NCI-H526 (cell line): Measurements from ENCODE around the gene EFNA2.
A peak's percentile ranks its signal among the peaks of the same experiment; 100 is the strongest.

ENCODE experiments used
- DNase-seq, 2 experiments: peaks; one replicate each; lab custom pipeline; 2025; lab: John Stamatoyannopoulos, UW

EFNA2 gene

GRCh38 chr19:1284293-1284978, 1.2 kb upstream of the EFNA2 start:
- no peak for DNase-seq

GRCh38 chr19:1284979-1285736, 515 bp upstream of the EFNA2 start:
- DNase-seq: no peak

DNA sequence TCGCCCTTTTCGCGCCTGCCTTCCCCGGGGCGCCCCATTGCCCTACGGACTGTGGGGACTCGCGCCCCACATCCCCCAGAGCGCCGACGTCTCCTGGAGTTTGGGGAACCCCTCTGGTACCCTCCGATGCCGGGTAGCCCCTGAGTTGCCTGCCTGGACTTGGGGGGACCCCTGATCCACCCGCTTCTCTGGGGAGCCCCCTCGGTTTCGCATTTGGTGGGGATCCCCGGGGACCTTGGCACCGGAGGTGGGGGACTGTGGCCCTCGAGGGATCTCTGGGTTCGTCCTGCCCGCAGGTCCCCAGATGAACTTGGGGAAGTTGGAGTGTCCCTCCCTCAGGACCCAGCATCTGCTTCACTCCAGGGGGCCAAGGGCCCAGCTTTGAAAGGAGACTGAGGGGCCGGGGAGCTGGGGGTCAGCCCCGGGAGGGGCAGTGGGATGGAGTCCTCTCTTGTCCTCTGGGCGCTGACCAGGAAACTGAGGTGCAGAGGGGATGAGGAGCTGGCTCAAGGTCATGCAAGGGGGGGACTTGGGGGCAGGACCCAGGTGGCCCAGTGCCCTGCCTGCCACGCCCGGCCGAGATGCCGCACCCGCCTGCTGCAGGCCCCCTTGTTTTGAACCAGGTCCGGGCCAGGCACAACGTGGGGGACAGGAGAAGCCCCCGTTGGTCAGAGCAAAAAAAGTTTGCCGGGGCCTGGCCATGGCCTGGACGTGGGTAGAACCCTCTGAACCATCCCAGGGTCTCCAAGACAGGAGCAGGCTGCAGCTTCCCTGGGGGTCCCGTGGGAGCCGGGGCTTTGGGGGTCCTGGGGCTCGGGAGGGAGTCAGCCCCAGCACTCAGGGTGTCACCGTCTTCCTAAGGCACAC, 1.0 kb downstream of the EFNA2 start:
- DNase-seq: no peak

DNA sequence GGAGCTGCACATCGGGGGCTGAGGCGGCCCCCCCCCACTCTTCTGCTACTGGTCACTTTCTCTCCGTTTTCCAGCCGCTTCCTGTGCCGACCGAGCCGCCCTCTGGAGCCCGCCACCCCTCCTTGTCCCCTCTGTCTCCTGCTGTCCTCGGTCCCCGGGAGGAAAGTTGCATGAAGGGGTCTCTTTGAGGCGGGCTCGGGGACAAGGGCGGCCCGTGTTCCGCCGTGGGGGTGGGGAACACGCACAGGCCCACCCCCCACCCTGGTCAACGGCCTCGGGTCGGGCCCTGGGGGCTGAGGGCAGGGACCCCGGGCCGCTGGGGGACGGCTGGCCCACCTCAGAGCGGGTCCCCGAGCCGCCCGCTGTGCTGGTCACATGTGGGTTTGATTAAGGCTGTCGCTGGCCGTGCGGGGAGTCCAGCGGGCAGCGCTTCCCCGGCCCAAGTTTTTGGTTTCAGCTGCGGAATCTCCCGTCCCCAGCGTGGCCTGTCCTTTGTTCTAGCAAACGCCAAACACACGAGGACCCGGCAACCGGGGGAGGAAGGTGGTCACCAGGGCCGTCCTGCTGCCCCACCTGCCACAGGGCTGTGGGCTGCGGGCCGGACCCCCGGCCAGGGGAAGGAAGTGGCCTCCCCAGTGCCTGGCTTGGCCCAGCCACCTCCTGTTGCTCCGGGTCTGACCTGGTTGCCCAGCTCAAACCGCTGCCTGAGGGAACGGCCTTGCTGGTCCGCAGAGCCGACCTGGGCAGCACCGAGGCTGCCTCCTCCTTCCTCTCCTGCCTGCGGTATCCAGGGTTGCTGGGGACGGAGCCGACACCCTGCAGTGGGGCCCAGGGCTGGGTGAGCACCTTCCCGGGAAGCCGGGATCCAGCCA, 1.9 kb downstream of the EFNA2 start:
- peak in 1 of 2 experiments; percentile 46 for DNase-seq

GRCh38 chr19:1288226-1288612, 2.5 kb downstream of the EFNA2 start:
- no peak for DNase-seq

- DNase-seq: no peak
These were observed 3.4 kb downstream of the EFNA2 start for GRCh38 chr19:1288833-1289685.

DNA sequence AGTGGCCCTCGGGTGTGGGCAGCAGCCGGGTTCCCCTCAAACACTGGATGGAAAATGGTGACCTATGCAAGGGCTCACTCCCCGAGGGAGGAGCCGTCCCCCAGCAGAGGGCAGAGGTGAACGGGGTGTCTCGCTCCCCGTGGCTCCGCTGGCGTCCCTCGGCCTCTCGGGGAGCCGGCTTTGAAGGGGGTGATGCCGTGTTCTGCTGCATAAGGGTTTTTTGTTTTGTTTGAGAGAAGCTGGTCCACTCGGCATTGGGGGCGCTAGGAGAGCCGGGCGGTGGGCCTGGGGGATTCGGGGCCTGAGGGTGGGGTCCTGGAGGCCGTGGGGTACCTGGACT, 4.0 kb downstream of the EFNA2 start:
- DNase-seq: no peak

GRCh38 chr19:1290196-1290702, 4.6 kb downstream of the EFNA2 start:
- no peak for DNase-seq

- DNase-seq: no peak
These were observed 5.3 kb downstream of the EFNA2 start for GRCh38 chr19:1290703-1291651.

GRCh38 chr19:1291761-1292418, 6.2 kb downstream of the EFNA2 start:
- DNase-seq: peak in 1 of 2 experiments; percentile 35

DNA sequence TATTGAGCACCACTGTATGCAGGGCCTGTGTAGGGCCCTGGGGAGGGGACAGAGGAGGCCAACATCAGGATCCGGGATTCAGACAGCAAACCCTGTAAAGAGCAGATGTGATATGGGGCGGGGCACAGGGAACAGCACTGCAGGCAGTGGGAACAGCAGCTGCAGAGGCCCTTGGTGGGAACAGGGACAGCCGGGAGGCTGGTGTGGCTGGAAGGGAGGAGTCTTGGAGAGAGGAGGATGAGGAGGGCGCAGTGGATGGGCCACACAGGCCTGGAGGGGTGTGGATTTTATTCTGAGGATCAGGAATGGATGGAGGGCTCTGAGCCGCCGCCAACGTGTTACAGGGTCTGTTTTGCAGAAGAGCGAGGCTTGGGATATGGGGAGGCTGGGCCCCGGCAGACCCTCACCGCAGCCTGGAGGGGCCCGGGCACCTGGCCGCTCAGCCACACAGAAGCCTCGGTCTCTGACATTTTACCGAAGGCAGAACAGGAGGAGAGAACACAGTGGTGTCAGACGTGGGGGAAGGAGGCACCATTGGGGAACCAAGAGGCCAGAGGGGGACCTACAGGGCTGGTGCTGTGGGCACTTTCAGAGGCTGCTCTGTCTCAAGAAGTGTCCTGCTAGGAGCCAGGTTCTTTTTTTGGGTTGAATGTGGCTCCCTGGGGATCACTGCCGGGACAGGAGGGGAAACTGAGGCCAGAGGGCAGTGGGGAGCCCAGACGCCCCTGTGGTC, 6.9 kb downstream of the EFNA2 start:
- DNase-seq: no peak

GRCh38 chr19:1293782-1294604, 8.3 kb downstream of the EFNA2 start:
- no peak for DNase-seq

DNA sequence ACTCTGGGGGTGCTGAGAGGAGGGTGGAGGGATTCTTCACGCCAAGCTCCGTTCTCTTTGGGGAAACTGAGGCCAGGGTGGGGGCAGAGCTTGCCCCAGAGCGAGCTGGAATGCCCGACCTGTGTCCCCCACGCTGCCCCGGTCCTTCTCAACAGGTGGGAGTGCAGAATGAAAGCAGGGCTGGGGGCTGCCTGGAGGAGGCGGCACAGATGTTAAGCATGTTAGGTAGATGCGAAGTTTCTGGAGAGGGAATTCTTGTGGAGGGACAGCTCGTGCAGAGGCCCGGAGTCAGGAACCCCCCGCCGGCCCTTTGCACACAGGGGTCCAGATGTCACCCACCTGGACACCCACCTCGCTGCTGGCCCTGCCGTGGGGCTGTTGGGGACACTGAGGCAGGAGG, 9.0 kb downstream of the EFNA2 start:
- no peak for DNase-seq

- no peak for DNase-seq
These were observed 9.7 kb downstream of the EFNA2 start for GRCh38 chr19:1295169-1296012.

GRCh38 chr19:1296078-1296477, 10.4 kb downstream of the EFNA2 start:
- DNase-seq: no peak

DNA sequence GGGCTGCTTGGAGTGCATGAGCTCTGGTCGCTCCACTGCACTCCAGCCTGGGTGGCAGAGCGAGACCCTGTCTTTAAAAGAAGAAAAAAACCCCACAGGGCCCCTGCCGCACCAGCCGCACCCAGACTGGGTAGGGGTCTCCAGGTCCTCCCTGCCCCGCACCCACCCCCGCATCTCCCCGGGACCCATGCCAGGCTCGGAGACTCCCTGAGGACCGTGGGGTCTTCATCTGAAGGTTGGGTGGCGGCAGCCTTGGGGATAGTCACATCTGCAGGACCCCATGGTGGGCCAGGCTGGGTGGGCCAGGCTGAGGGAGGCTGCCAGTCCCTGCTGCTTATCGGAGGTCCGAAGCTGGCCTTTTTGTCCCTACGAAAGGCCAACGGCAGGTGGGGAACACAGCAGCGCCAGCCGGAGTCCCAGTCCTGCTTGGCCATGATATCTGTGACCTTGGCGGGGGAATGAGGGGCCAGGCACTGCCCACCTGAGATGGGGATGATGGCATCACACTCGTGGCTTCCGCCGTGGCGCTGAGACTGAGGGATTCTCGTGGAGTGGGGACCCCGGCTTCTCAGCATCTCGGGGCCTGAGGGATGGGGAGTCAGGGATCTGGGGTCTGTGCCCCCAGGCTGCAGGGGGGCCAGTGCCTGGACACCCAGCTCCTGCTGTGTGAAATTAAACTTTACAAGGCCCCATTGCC, 11.1 kb downstream of the EFNA2 start:
- DNase-seq: no peak
